NCI-H446 (cell line): Measurements from ENCODE around the gene BBS1.

Experiments used
- DNase-seq, 2 experiments: peaks; one replicate each; lab custom pipeline; 2025; lab: John Stamatoyannopoulos, UW

BBS1 gene

DNA sequence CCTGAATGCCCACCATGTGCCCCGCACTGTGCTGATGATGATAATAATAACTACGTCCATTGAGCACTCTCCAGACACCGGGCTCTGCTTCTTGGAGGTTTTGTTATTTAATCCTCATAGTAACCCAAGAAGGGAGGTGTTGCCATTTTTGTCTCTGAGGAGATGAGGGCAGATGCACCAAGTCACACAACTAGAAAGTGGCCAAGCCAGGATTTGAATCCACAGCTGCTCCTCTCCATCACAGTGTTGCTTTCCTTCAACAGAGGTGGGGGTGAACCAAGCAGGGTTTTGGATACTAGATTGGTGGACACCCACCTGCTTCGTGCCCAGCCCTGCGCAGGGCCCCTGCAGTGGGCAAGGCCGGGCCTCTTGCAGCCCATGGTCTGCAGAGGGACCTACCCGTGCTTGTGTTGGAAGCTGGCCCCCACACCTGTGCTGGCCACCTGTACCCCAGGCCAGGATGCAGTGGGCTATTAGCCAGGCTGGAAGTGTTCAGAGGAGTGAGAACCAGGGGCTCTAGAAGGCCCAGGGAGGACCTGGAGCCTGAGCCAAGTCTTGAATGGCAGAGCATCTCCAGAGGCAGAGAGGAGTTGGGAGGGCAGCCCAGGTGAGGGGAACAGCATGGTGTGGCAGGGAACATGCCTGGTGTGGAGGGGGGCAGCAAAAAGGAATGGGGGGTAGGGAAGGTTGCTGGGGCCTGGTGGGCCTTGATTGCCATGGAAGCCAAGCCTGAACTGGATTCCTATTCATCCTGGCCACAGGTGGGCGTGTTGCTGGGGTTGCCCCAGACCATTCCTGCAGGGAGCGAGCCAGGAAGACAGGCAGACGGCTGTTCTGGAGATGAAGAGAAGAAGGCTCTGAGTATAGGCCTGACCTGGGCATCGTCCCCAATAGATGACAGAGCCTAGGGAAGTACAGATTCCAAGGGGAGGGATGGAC is 32.9 kb upstream of the BBS1 start:
- no peak for DNase-seq

DNA sequence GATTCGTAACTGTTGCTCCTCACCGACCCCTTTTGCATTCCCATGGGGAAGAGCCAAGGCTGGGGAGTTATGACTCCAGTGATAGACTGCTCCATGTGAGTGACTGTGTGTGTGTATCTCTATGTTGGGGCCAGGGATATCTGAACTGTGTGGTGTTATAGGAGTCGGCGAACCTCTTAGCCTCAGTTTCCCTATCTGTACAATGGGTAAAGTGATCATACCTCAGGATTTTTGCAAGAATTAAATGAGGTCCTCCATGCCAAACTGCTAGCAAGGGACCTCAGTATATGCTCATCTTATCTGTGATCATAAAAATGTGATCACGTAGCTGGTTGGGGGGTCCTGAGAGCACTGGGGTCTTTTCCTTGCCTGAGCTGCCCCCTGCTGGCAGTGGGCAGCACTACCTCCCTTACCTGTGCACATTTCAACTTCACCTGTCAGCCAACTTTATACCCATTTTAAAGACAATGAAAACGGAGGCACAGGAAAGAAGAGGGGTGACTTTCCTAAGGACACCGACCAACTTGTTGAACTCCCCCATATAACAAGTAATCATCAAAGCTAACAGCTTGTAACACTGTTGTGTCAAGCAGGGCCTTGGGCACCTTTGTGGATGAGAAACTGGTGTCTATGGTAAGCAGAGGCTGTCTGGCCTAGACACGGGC is 31.6 kb upstream of the BBS1 start:
- DNase-seq = no peak

GRCh38 chr11:66479394-66480116 is 30.9 kb upstream of the BBS1 start:
- peak; percentile 39 to 62 for DNase-seq

- peak; percentile 97 to 99 for DNase-seq
These were observed 30.1 kb upstream of the BBS1 start, which contains the start of gene DPP3 for GRCh38 chr11:66480117-66480938. DPP3 (plus strand) TSS chr11:66480434; CDS start chr11:66482201, 1,767 bp downstream.

- DNase-seq = no peak
These were observed 25.5 kb upstream of the BBS1 start for GRCh38 chr11:66484806-66485380.

GRCh38 chr11:66488957-66489356 is 21.5 kb upstream of the BBS1 start:
- no peak for DNase-seq

GRCh38 chr11:66489636-66490035 is 20.8 kb upstream of the BBS1 start:
- no peak for DNase-seq

DNA sequence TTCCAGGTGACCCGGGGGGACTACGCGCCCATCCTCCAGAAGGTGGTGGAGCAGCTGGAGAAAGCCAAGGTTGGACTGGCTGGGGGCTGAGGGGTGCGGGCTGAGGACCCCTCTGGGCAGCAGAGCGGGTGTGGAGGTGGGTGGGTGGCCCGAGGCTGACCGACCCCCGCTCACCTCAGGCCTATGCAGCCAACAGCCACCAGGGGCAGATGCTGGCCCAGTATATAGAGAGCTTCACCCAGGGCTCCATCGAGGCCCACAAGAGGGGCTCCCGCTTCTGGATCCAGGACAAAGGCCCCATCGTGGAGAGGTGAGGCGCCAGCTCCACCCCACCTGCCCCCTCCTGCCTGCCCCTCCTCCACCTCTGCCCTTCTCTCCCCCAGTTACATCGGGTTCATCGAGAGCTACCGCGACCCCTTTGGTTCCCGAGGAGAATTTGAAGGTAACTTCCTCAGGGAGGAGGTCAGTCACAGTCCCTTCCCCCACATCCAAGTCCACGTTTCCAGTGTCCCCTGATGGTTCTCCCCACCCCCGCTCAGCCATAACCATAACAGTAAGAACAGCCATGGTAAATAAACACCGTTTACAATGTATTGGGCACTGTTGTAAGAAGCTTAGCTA is 19.0 kb upstream of the BBS1 start:
- no peak for DNase-seq

DNA sequence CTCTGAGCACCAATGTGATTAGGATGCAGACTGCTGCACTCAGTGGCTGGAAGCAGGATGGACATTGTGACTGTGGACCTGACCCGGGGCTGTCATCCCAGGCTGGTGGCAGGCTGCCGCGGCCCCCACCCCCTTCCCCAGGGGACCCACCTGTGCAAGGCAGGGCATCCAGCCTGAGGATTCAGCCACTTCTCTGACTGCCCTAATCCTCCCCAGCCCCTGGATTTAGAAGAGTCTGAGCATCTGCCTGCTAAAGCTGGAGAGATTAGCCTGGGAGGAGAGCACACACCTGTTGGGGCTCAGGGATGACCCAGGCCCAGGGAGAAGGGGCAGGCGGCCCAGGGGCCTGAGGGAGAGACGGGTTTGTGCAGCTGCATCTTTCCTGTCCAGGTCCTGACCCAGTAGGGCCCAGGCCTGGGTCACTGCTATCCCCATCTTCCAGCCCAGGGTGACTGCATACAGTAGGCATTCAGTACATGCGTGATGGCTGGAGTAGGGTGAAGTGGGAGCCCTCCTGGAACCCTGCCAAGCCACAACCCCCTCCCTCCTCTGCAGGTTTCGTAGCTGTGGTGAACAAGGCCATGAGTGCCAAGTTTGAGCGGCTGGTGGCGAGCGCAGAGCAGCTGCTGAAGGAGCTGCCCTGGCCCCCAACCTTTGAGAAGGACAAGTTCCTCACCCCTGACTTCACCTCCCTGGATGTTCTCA is 18.1 kb upstream of the BBS1 start:
- no peak for DNase-seq

GRCh38 chr11:66493130-66493529 is 17.3 kb upstream of the BBS1 start:
- DNase-seq = no peak

DNA sequence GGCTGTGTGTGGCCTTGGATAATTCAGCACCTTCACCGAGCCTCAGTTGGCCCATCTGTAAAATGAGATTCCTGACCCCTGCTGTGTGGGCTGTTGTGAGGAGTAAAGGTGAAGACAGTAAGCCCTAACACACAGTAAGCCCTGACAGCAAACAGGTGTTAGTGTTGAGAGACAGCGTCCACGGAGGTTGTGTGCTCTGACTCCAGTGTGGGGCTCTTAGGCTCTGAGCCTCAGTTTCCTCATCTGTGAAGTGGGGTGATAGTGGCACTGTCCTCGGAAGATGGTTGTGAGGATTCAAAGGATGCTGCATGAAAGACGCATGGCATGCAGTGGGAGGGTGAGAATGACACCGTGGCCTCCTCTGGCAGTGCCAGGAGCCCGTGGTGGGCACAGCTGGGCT is 16.0 kb upstream of the BBS1 start:
- no peak for DNase-seq

- DNase-seq = no peak
These were observed 15.5 kb upstream of the BBS1 start for GRCh38 chr11:66494935-66495334.

- DNase-seq = no peak
These were observed 15.0 kb upstream of the BBS1 start for GRCh38 chr11:66495401-66495854.

- no peak for DNase-seq
These were observed 13.2 kb upstream of the BBS1 start for GRCh38 chr11:66497206-66497605.

DNA sequence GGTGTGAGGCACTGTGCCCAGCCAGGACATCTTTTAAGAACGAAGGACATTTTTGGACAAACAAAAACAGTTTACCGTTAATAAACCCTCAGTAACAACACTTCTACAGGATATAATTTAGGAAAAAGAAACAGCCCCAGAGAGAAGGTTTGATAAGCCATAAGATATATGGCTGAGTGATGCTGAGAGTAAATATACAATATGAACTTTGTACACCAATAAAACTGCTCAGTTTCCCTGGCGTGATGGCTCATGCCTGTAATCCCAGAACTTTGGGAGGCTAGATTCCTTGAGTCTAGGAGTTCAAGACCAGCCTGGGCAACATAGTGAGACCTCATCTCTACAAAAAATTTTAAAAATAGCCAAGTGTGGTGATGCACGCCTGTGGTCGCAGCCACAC is 11.9 kb upstream of the BBS1 start:
- no peak for DNase-seq

GRCh38 chr11:66505276-66505816 is 5.1 kb upstream of the BBS1 start:
- DNase-seq = no peak

GRCh38 chr11:66509131-66509561 is 1.3 kb upstream of the BBS1 start:
- no peak for DNase-seq

GRCh38 chr11:66510990-66511339 is 530 bp downstream of the BBS1 start:
- DNase-seq = no peak

DNA sequence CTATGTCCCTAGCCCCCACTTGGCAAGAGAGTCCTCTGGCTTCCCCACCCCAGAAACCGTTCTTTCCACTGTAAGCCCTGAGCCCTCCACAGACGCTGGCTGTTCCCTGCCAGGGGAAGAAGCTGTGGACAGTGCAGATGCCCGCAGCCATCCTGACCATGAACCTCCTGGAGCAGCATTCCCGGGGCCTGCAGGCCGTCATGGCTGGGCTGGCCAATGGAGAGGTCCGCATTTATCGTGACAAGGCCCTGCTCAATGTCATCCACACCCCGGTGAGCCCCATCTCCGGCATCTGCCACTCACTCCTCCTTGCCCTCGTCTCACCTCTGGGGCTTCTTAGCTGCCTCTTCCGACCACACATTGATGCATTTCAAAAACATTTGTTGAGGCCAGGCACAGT is 13.2 kb downstream of the BBS1 start:
- DNase-seq = no peak
